Skin epidermis (tissue), 12 donors: ENCODE measurements around the gene SDR42E2.
A peak's percentile ranks its signal among the peaks of the same experiment; 100 is the strongest.

Experiments
- H3K27ac ChIP-seq, 21 experiments: fragments of 200-600 bp; sonication (generic) in 11 of 21; one replicate each; pipeline ENCODE4 v1.5.0; 2020; ENCODE audit warnings: mild to moderate bottlenecking in 3 of 21, inconsistent platforms in 2 of 21, moderate library complexity in 2 of 21
- H3K4me3 ChIP-seq, 7 experiments: fragments of 200-600 bp; sonication (generic) in 2 of 7; one replicate each; pipeline ENCODE4 v1.5.0; 2020; ENCODE audit warnings: inconsistent platforms in 2 of 7, mild to moderate bottlenecking in 2 of 7, moderate library complexity in 1 of 7

SDR42E2 gene

GRCh38 chr16:22229889-22230288, 67.6 kb downstream of the SDR42E2 start:
- H3K4me3 ChIP-seq, result no peak overlapping the region
- peak overlapping the region in 1 of 21 experiments; percentile 20 for H3K27ac ChIP-seq

- peak overlapping the region in 16 of 21 experiments; percentile 4 to 71 (median 50) for H3K27ac ChIP-seq
Measured at GRCh38 chr16:22232277-22233036, 70.2 kb downstream of the SDR42E2 start.

GRCh38 chr16:22233037-22233372, 70.7 kb downstream of the SDR42E2 start:
- peak overlapping the region in 15 of 21 experiments; percentile 24 to 71 (median 50) for H3K27ac ChIP-seq
- no peak overlapping the region for H3K4me3 ChIP-seq

More at GRCh38 chr16:22232277-22233036, 70.2 kb downstream of the SDR42E2 start:
- no peak overlapping the region for H3K4me3 ChIP-seq

GRCh38 chr16:22235839-22236745, 73.8 kb downstream of the SDR42E2 start:
- H3K27ac ChIP-seq, result peak overlapping the region in 5 of 21 experiments; percentile 25 to 63 (median 37)
- no peak overlapping the region for H3K4me3 ChIP-seq

- Histone ChIP-seq H3K27ac (peak overlapping the region in 12 of 21 experiments; percentile 1 to 83 (median 61)), H3K4me3 (no peak overlapping the region)
Measured at GRCh38 chr16:22239131-22239805, 77.0 kb downstream of the SDR42E2 start.

- Histone ChIP-seq H3K27ac (peak overlapping the region in 18 of 21 experiments; percentile 13 to 83 (median 59)), H3K4me3 (no peak overlapping the region)
Measured at GRCh38 chr16:22240023-22240710, 77.9 kb downstream of the SDR42E2 start.
